GM23338 (cell line): ENCODE results near the gene GDF11. TPM values are rescaled to one million over a fixed set of nuclear protein-coding genes. Genes with fewer than 3 reads are reported as not detected.

Experiments used
- ATAC-seq: fragments of 200-7000 bp; cut with Tn5 transposase; 3 replicates; pipeline ENCODE4 v1.9.1; 2020
- DNase-seq: peaks from one replicate; pipeline ENCODE4 v3.0.0-alpha.2; 2015; ENCODE audit warnings: low spot score
- H2AFZ ChIP-seq: fragments of 200-600 bp; sonication (generic); 2 replicates; pipeline ENCODE4 v1.8.0; 2016; ENCODE audit warnings: antibody characterized with exemption, mild to moderate bottlenecking, moderate library complexity
- H3F3A ChIP-seq: fragments of 200-600 bp; sonication (generic); replicated peaks from 2 replicates; pipeline ENCODE4 v1.8.0; 2017; ENCODE audit warnings: antibody characterized with exemption, mixed run types, low read depth
- H3K27ac ChIP-seq: fragments of 200-600 bp; sonication (generic); 2 replicates; pipeline ENCODE4 v1.6.1; 2016; ENCODE audit warnings: low read depth
- H3K27me3 ChIP-seq: fragments of 200-600 bp; sonication (generic); 2 replicates; pipeline ENCODE4 v1.8.0; 2016; ENCODE audit warnings: mild to moderate bottlenecking, mixed run types, moderate library complexity; ENCODE audit not compliant: insufficient read depth
- H3K36me3 ChIP-seq: fragments of 200-600 bp; sonication (generic); 2 replicates; pipeline ENCODE4 v1.8.0; 2016; ENCODE audit warnings: mild to moderate bottlenecking; ENCODE audit not compliant: insufficient read depth
- H3K4me1 ChIP-seq: fragments of 200-600 bp; sonication (generic); 2 replicates; pipeline ENCODE4 v1.8.0; 2016; ENCODE audit warnings: mild to moderate bottlenecking, moderate library complexity; ENCODE audit not compliant: insufficient read depth
- H3K4me2 ChIP-seq: fragments of 200-600 bp; sonication (generic); 2 replicates; pipeline ENCODE4 v1.7.1; 2017; ENCODE audit warnings: mixed run types
- H3K4me3 ChIP-seq: fragments of 200-600 bp; sonication (generic); 2 replicates; pipeline ENCODE4 v1.6.1; 2016; ENCODE audit warnings: mixed run types
- H3K79me2 ChIP-seq: fragments of 200-600 bp; sonication (generic); replicated peaks from 2 replicates; pipeline ENCODE4 v1.8.0; 2017; ENCODE audit warnings: mild to moderate bottlenecking; ENCODE audit not compliant: insufficient read depth
- H3K9me2 ChIP-seq: fragments of 200-600 bp; sonication (generic); 2 replicates; pipeline ENCODE4 v1.8.0; 2017; ENCODE audit not compliant: insufficient read depth
- H4K20me1 ChIP-seq: fragments of 200-600 bp; sonication (generic); replicated peaks from 2 replicates; pipeline ENCODE4 v1.8.0; 2017; ENCODE audit warnings: mild to moderate bottlenecking; ENCODE audit not compliant: insufficient read depth
- H3K27ac Mint-ChIP-seq: 2 replicates; pipeline ENCODE4 v1.8.0; 2020; ENCODE audit warnings: inconsistent platforms, mild to moderate bottlenecking, moderate library complexity, mixed read lengths
- H3K27me3 Mint-ChIP-seq: 3 replicates; pipeline ENCODE4 v1.8.0; 2022; ENCODE audit warnings: low read depth, mild to moderate bottlenecking, moderate library complexity, mixed read lengths, inconsistent platforms; ENCODE audit not compliant: insufficient read depth, poor library complexity
- H3K36me3 Mint-ChIP-seq: 3 replicates; pipeline ENCODE4 v1.8.0; 2021; ENCODE audit warnings: low read depth, mild to moderate bottlenecking, inconsistent platforms, moderate library complexity, mixed read lengths
- H3K4me1 Mint-ChIP-seq: 3 replicates; pipeline ENCODE4 v1.8.0; 2020; ENCODE audit warnings: mild to moderate bottlenecking, inconsistent platforms, mixed read lengths
- H3K4me3 Mint-ChIP-seq: 3 replicates; pipeline ENCODE4 v1.8.0; 2021; ENCODE audit warnings: moderate library complexity, mild to moderate bottlenecking, inconsistent platforms, mixed read lengths
- H3K9me3 Mint-ChIP-seq: 3 replicates; pipeline ENCODE4 v1.8.0; 2020; ENCODE audit warnings: moderate library complexity, mild to moderate bottlenecking, inconsistent platforms, mixed read lengths
- CREB1 ChIP-seq: fragments of 250-450 bp; sonication (Bioruptor Pico); IDR thresholded peaks from 2 replicates; pipeline ENCODE4 v1.5.0; 2020; ENCODE audit warnings: low read depth, mild to moderate bottlenecking, moderate library complexity
- NANOG ChIP-seq: IDR thresholded peaks from 2 replicates; pipeline ENCODE4 v1.6.1; 2016; ENCODE audit warnings: antibody characterized with exemption, borderline replicate concordance
- REST ChIP-seq: IDR thresholded peaks from one replicate; pipeline ENCODE4 v1.6.1; 2018; ENCODE audit warnings: antibody characterized with exemption; ENCODE audit not compliant: unreplicated experiment
- STAT1 ChIP-seq: IDR thresholded peaks from one replicate; pipeline ENCODE4 v1.6.1; 2016; ENCODE audit warnings: antibody characterized with exemption; ENCODE audit not compliant: unreplicated experiment
- polyA plus RNA-seq: library from polyadenylated mRNA; unstranded; fragments of >200 nt; fragmentation: Nextera tagmentation; extraction: Ambion mirVana; gene quantifications from 2 replicates; pipeline ENCODE4 v1.2.1, GENCODE V29; 2016
- total RNA-seq: library from RNA; depleted of rRNA; stranded (reverse); fragments of >200 nt; shearing (Covaris generic); gene quantifications from 2 replicates; pipeline ENCODE4 v1.2.3, GENCODE V29; 2014
- TF ChIP-seq, protein P1 (sequence below): fragments of 250-450 bp; sonication (Bioruptor Pico); IDR thresholded peaks from 2 replicates; pipeline ENCODE4 v1.5.0; 2020; ENCODE audit warnings: mild to moderate bottlenecking, moderate library complexity
- TF ChIP-seq, protein P2 (sequence below): IDR thresholded peaks from 2 replicates; pipeline ENCODE4 v1.6.1; 2016; ENCODE audit warnings: antibody characterized with exemption

Gene GDF11
- total and polyA plus RNA-seq, 2 experiments from 2014 or later = 3.7 to 12.5 TPM

DNA sequence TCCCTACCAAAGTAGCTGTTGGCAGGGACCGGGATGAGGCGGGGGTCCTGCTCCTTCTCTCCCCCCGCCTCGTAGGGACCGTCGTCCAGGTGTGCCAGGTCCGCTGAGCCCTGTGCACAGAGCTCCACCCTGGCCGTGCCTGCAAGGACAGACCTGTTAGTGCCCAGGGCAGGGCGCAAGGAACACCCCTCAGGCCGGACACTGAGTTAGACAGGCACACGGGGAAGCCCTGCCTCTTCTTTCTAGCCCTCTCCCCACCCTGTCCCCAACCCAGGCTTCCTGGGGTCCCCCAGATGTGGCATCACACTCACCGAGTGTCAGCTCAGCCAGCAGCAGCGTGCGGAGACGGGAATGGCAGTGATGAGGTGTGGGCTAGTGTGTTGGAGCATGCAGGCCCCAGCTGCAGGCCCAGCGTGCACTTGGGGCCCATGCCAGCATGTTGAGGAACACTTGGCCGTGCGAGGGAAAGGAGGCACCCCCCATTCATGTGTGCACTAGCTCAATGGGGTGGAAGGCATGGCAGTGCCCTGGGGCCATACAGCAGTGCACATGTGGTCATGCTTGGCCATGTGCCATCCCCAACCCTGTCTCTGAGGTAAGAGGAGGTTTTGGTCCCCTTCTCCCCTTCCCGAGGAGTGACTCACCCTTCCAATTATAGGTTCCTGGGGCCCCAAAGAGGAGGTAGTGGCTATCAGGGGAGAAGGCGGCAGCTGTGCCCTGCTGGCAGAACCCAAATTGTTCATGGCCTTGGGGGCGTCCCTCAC is 42.5 kb upstream of the GDF11 start:
- no peak overlapping the region for H2AFZ ChIP-seq
- H3K4me1 ChIP-seq = peaks cover 4% of the 10 kb centered on the region
- H3F3A ChIP-seq = no peaks in the 10 kb centered on the region
- Mint-ChIP-seq H3K4me1 (peaks cover 9% of the 10 kb centered on the region), H3K27ac (no peak overlapping the region; the same call in 1 of the 2 replicates), H3K27me3 (peaks cover 8% of the 10 kb centered on the region), H3K36me3 (peaks cover 11% of the 10 kb centered on the region; the same call in 2 of the 3 replicates), H3K4me3 (no peak overlapping the region), H3K9me3 (no peaks in the 10 kb centered on the region)
- H3K27ac ChIP-seq = no peak overlapping the region
- ATAC-seq = no peak
- no peak overlapping the region for H3K4me2 ChIP-seq
- H3K27me3 ChIP-seq = no peaks in the 10 kb centered on the region
- peaks cover 15% of the 10 kb centered on the region for H3K79me2 ChIP-seq
- no peaks in the 10 kb centered on the region for H3K36me3 ChIP-seq
- TF ChIP-seq NANOG (no peak), STAT1 (no peak), REST (no peak), CREB1 (CRISPR knock-in tag) (no peak)
- TF ChIP-seq, protein P1, sequence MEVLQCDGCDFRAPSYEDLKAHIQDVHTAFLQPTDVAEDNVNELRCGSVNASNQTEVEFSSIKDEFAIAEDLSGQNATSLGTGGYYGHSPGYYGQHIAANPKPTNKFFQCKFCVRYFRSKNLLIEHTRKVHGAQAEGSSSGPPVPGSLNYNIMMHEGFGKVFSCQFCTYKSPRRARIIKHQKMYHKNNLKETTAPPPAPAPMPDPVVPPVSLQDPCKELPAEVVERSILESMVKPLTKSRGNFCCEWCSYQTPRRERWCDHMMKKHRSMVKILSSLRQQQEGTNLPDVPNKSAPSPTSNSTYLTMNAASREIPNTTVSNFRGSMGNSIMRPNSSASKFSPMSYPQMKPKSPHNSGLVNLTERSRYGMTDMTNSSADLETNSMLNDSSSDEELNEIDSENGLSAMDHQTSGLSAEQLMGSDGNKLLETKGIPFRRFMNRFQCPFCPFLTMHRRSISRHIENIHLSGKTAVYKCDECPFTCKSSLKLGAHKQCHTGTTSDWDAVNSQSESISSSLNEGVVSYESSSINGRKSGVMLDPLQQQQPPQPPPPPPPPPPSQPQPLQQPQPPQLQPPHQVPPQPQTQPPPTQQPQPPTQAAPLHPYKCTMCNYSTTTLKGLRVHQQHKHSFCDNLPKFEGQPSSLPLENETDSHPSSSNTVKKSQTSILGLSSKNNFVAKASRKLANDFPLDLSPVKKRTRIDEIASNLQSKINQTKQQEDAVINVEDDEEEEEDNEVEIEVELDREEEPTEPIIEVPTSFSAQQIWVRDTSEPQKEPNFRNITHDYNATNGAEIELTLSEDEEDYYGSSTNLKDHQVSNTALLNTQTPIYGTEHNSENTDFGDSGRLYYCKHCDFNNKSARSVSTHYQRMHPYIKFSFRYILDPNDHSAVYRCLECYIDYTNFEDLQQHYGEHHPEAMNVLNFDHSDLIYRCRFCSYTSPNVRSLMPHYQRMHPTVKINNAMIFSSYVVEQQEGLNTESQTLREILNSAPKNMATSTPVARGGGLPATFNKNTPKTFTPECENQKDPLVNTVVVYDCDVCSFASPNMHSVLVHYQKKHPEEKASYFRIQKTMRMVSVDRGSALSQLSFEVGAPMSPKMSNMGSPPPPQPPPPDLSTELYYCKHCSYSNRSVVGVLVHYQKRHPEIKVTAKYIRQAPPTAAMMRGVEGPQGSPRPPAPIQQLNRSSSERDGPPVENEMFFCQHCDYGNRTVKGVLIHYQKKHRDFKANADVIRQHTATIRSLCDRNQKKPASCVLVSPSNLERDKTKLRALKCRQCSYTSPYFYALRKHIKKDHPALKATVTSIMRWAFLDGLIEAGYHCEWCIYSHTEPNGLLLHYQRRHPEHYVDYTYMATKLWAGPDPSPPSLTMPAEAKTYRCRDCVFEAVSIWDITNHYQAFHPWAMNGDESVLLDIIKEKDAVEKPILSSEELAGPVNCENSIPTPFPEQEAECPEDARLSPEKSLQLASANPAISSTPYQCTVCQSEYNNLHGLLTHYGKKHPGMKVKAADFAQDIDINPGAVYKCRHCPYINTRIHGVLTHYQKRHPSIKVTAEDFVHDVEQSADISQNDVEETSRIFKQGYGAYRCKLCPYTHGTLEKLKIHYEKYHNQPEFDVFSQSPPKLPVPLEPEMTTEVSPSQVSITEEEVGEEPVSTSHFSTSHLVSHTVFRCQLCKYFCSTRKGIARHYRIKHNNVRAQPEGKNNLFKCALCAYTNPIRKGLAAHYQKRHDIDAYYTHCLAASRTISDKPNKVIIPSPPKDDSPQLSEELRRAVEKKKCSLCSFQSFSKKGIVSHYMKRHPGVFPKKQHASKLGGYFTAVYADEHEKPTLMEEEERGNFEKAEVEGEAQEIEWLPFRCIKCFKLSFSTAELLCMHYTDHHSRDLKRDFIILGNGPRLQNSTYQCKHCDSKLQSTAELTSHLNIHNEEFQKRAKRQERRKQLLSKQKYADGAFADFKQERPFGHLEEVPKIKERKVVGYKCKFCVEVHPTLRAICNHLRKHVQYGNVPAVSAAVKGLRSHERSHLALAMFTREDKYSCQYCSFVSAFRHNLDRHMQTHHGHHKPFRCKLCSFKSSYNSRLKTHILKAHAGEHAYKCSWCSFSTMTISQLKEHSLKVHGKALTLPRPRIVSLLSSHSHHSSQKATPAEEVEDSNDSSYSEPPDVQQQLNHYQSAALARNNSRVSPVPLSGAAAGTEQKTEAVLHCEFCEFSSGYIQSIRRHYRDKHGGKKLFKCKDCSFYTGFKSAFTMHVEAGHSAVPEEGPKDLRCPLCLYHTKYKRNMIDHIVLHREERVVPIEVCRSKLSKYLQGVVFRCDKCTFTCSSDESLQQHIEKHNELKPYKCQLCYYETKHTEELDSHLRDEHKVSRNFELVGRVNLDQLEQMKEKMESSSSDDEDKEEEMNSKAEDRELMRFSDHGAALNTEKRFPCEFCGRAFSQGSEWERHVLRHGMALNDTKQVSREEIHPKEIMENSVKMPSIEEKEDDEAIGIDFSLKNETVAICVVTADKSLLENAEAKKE (CRISPR knock-in tag) = no peak
- TF ChIP-seq, protein P2, sequence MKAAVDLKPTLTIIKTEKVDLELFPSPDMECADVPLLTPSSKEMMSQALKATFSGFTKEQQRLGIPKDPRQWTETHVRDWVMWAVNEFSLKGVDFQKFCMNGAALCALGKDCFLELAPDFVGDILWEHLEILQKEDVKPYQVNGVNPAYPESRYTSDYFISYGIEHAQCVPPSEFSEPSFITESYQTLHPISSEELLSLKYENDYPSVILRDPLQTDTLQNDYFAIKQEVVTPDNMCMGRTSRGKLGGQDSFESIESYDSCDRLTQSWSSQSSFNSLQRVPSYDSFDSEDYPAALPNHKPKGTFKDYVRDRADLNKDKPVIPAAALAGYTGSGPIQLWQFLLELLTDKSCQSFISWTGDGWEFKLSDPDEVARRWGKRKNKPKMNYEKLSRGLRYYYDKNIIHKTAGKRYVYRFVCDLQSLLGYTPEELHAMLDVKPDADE = no peak
- H3K4me3 ChIP-seq = no peak overlapping the region
- H3K9me2 ChIP-seq = no peaks in the 10 kb centered on the region
- no peak for DNase-seq
- peaks cover 1% of the 10 kb centered on the region; the same call in 1 of the 2 replicates for H4K20me1 ChIP-seq
